LHCN-M2 (cell line): Measurements from ENCODE around the gene IL6R. TPM values are rescaled to one million over a fixed set of nuclear protein-coding genes. Genes with fewer than 3 reads are reported as not detected.
A peak's percentile ranks its signal among the peaks of the same experiment; 100 is the strongest.
"Not testable (repeated sequence)": the region's sequence is repeated elsewhere in the genome, so short reads cannot be mapped to it uniquely, and the experiment has no call there.

Experiments
- DNase-seq: peaks from one replicate; pipeline ENCODE4 v3.0.0-alpha.2; 2012; ENCODE audit warnings: low read depth
- total RNA-seq: library from RNA; depleted of rRNA; stranded (reverse); fragments of >200 nt; gene quantifications from 2 replicates; pipeline ENCODE4 v1.2.3, GENCODE V29; 2014

The IL6R gene
- total RNA-seq, 1 experiment from 2014 or later = 0.40 TPM

GRCh38 chr1:154479764-154480421 lies 74.8 kb downstream of the IL6R start:
- peak; percentile 88 for DNase-seq

GRCh38 chr1:154481053-154481452 lies 75.9 kb downstream of the IL6R start:
- no peak for DNase-seq

- DNase-seq = peak; percentile 46
These were observed 79.0 kb downstream of the IL6R start for GRCh38 chr1:154483941-154484803.

DNA sequence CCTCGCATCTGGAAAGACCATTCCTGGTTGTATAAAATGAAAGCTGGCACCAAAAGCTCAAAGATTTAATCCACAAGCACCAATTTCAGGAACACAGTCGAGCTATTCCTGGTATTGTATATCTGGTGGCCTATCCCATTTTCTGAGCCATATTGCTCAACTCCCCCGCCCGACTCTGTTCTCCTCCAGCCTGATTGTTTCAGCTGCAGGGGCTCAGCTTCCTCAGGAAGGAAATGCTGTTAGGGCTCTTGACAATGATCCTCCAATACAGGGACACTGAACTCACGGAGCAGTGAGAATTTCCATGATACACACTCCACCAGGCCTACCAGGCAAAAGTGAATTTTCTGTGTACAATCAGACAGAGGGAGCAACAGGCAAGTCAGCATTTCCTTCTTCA lies 80.0 kb downstream of the IL6R start:
- DNase-seq = no peak

DNA sequence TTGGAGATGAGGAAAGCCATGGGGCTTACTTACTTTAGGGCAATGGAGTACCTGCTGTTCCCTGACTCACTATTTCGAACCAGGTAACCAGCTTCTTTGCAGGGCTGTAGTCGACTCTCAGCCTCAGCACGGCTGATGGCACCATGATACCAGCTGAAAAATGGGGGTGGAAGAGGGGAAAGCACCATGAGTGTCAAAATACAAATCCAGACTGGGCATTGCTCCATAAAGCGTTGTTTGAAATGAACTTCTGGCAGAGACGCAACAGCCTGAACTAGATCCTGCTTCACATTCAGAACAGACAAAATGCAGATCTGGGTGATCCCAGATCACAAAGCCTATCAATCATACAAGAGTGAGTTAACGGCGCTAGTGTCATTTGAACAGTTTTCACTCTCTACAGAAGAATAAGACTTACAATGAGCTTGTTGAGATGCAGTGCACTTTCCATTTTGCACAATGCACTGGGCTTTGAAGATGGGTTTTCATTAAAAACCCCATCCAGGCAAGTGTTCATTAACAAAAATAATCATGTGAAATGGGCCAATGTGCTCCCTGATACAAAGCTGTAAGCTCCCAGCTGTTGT lies 80.9 kb downstream of the IL6R start:
- no peak for DNase-seq

DNA sequence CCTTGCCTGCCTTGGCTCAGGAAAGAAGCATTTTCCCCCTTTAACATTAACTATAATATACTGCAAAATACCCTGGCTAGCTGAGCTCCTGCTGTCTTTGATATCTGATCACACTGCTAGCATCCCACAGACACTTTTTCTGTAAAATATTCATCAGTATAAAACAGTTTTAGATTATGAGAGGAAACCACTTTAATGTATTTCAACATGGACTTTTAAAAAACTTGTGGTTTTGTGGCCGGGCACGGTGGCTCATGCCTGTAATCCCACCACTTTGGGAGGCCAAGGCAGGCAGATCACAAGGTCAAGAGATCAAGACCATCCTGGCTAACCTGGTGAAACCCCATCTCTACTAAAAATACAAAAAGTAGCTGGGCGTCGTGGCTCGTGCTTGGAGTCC lies 81.6 kb downstream of the IL6R start:
- not testable (repeated sequence) for DNase-seq

GRCh38 chr1:154488922-154489321 lies 83.8 kb downstream of the IL6R start:
- no peak for DNase-seq

DNA sequence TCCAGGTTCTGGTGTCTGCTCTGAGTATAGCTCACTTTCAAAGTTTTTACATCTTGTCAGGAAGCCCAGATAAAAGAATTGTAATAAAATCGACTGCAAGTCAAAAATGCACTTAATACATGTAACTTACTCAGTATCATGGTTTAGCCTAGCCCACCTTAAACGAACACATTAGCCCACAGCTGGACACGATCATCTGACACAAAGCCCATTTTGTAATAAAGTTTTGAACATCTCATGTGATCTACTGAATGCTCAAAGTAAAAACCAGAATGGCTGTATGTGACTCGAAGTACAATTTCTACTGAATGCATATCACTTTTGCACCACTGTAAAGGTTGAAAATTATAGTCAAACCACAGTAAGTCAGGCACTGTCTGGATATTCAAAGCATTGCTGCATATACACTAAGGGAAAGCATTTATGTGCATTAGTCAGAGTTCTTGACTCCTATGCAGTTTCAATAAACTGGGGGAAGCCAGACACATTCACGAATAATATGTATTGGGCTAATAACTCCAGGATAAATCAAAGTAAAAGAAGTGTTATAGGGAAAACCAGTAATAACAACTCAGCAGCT lies 84.6 kb downstream of the IL6R start:
- no peak for DNase-seq

- DNase-seq = no peak
These were observed 85.2 kb downstream of the IL6R start for GRCh38 chr1:154490317-154490716.

DNA sequence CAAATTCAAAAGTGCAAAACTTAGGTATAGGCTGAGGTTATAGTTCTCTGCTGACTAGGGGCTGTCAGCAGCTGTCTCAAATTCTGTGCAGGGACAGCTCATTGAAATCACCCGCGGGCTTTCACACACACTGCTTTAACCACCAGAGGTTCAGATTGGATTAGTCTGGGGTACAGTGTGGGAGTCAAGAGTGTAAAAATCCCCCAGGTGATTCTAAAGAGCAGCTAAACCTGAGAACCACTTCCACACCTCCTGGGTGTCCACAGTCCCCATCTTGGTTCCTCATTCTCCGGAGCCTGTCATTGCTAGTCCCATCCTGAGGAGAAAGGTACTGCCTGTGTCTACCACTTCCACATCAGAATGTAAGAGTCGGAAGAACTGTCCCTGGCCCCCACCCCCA lies 87.0 kb downstream of the IL6R start:
- DNase-seq = no peak

- no peak for DNase-seq
These were observed 88.1 kb downstream of the IL6R start for GRCh38 chr1:154493276-154493675.

DNA sequence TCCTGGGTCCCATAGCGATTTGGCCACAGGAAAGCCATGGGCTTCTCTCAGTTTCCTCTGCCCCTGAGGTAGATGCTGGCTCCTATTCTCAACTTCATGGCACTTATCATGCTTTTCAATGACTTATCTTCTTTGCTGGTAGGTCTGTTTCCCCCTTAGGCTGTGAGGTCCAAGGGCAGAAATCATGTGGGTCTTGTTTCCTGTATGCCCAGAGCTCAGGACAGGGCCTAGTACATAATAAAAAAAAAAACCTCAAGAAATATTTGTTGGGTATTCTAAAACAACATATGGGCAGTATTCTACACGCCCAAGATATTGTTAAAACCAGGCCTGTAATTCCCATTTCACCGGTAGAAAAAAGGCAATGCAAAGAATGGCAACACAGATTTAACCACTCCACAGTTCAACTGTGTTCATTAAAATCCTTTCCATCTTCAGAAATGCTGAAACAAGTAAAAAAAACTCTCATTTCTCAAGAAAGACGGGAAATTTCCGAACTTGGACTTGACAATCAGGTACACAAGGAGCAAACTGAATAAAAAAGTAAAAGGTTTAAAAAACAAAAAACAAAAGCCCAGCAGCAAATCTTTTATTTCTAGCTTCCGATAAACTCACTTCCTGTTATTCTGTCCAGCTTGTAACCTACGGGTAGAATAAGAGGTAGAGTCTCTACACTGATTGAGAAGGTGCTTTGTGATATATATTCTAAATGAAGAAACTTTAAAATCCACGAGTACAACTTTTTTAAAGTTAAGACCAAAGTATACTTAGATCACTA lies 90.5 kb downstream of the IL6R start:
- no peak for DNase-seq

DNA sequence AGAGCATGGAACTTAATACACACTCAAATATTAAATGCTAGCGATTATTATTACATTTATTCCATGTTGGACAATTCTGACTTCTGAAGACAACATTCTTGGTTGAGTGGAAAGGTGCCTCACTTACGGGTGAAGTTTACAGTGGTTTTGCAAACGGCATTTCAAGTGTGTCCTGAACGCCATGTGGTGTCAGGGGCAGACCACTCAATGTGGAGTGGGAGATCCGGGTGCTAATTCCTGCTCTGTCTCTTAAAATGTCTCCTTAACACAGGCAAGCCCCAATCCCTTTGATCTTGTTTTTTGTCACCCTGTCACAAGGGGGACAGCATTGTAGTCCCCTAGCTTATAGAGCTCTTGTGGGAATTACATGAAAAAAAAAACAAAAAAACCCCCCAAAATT lies 91.2 kb downstream of the IL6R start:
- no peak for DNase-seq

DNA sequence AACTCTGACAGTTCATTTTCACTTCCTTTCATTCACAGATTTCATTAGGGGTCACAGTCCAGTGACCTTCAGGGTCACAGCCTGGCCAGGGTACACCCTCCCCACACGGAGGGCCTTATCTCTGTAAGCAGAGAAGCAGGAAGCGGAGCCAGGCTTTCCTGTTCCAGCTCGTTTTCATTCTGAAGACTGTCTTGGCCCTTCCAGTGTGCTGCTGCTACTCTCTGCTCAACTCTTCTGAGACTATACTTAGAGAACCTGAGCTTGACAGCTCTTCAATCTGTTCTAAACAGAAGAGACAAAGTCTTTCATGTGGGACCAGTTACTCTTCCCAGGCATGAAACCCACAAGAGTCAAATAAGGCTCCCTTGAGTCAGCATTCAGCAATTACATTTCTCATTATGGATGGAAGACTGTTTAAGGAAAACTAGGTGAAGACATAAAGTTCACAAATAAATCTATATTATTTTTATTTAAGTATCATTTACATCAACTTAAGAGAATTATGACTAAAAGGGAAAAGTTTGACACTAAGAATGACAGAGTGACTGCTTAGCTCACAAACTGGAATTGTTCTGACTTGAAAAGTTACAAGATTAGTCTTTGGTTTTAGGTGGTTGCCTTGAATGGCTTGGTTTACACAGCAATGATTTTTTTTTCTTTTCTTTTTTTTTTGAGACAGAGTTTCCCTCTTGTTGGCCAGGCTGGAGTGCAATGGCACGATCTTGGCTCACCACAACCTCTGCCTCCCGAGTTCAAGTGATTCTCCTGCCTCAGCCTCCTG lies 92.1 kb downstream of the IL6R start:
- DNase-seq = no peak

- DNase-seq = no peak
These were observed 94.3 kb downstream of the IL6R start for GRCh38 chr1:154499446-154499845.

- no peak for DNase-seq
These were observed 95.4 kb downstream of the IL6R start for GRCh38 chr1:154500533-154500932.

DNA sequence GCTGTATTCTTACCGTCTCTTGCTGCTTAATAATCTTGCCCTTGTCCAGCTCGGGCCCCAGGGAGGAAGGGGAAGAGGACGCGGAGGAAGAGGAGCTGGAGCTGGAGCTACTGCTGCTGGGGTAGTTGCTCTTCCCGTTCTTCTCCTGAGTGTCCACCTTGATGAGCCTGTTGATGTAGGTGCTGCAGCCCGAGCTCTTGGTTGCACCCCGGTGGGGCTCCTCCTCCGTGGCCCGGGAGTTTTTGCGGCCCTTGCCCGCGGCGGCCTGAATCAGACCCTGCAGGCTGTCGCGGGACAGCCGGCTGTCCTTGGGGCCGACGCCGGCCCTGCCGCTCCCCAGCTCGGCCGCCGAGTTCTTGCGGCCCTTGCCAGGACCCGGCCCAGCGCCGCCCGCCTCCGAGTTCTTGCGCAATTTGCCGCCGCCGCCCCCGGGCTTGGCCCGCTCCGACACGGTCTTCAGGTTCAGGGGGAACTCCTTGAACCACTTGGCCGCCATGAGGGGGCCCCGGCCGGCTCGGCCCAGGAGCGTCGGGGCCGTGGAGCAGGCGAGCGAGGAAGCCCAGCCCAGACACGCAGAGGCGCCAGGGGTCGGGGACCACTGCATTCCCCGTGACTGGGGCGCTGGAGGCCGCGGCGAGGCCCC lies 96.4 kb downstream of the IL6R start:
- no peak for DNase-seq

DNA sequence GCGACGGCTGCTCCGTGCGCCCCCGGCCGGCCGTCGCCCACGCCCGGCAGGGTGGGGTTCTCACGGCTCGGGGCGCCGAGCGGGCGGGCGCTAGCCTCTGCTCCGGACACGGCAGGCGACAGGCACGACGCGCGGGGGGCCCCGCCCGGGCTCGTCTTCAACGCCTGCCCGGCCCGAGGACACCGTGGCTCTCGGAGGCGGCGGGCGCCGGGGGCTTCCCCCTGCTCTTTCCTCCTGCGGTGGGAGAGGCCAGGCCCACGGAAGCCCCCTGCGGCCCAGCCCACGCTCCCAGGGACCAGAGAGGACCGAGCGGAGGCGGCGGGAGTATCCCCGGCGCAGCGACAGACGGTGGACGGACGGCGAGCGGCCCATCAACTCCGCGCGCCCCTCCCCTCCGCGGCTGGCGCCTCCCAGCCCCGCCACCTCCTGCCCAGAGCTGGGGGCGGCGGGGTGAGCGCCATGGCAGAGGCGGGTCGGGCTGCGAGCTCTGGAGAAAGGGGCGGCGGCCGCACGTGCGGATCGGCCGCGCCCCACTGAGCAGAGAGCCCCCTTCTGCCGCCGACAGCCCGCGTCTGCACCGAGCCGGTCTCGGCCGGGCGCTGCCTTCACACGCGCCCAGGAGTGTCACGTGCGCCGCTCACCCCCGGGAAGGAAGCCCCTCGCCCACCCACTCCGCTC lies 97.1 kb downstream of the IL6R start, which contains the start of the genes SHE and TDRD10:
TSS of gene SHE (minus strand) at position 347 of the 678 bp plus-strand sequence. CDS start 386 bp downstream, outside the sequence.
TSS of gene TDRD10 (plus strand) at position 154 of the 678 bp plus-strand sequence. CDS start 4,685 bp downstream, outside the sequence.
- no peak for DNase-seq

DNA sequence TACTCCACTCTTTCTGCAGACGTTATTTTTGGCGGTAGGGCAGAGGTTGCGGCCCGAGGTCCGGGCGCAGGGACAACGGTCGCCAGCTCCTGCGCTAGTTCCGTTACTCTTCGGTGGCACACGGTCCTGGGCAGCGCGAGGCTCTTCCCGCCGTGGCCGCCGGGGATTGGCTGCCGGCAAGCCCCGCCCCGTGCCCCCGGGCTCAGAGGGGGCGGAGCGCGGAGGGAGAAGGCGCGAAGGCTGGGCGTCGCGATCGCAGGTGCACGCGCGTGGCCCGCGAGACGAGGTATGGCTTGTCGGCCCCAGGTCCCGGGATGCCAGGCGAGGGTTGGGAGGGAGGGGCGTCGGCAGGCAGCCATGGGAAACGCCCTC lies 97.6 kb downstream of the IL6R start:
- no peak for DNase-seq
